Measurements from ENCODE around the gene ACO2. TPM values are rescaled to one million over a fixed set of nuclear protein-coding genes. Genes with fewer than 3 reads are reported as not detected.

The ACO2 gene
- total RNA-seq, result 100 to 1,000 TPM; 115 to 227 (median 132) TPM

GRCh38 chr22:41468381-41469217, at the start of gene ACO2, which contains the start of gene PHF5A:
ACO2 (plus strand) TSS chr22:41469117; CDS start chr22:41469147, 30 bp downstream.
PHF5A (minus strand) TSS chr22:41468692; CDS start chr22:41468653, 39 bp downstream.
- Histone ChIP-seq H3K4me3 (peak within 1 kb of the TSS; percentile 66 to 90), H3K27me3 (no peaks in the 10 kb centered on the region), H3K27ac (peak within 1 kb of the TSS; percentile 87 to 95 (median 92)), H3K4me1 (peaks cover 2 to 65% (median 23%) of the 10 kb centered on the region in 3 donors), H3K9me3 (no peaks in the 10 kb centered on the region), H3K36me3 (peaks cover 0 to 52% of the 10 kb centered on the region in 2 donors)
- no peak for TF ChIP-seq EP300 (IDR thresholded peaks at IDR 0.05)
- TF ChIP-seq POLR2AphosphoS5 (IDR thresholded peaks at IDR 0.05), result peak; percentile 93
- TF ChIP-seq POLR2A (IDR thresholded peaks at IDR 0.05), result peak; percentile 52 to 58
- TF ChIP-seq CTCF (IDR thresholded peaks at IDR 0.05), result peak in 1 of 4 experiments; percentile 18
- ATAC-seq, result peak; percentile 98
- 0% methylated on average over 16 to 19 of the region's 51 CpGs for WGBS, 2 donors (ENCODE audit: low coverage in 1 of 2)

GRCh38 chr22:41425660-41426365, 43.1 kb upstream of the ACO2 start:
- Histone ChIP-seq H3K36me3 (peaks cover 0 to 62% of the 10 kb centered on the region in 2 donors), H3K27me3 (no peaks in the 10 kb centered on the region), H3K4me3 (no peak overlapping the region), H3K4me1 (no peaks in the 10 kb centered on the region), H3K27ac (no peak overlapping the region), H3K9me3 (no peaks in the 10 kb centered on the region)
- WGBS, 2 donors (ENCODE audit: low coverage in 1 of 2), result 63 to 66% methylated on average over 5 to 8 of the region's 9 CpGs
- TF ChIP-seq POLR2AphosphoS5 (IDR thresholded peaks at IDR 0.05), result no peak
- TF ChIP-seq POLR2A (IDR thresholded peaks at IDR 0.05), result no peak
- TF ChIP-seq EP300 (IDR thresholded peaks at IDR 0.05), result no peak
- TF ChIP-seq CTCF (IDR thresholded peaks at IDR 0.05), result no peak
- no peak for ATAC-seq

- H3K27me3 ChIP-seq, result no peaks in the 10 kb centered on the region
- peak overlapping the region in 2 of 4 donors; percentile 6 to 52 for H3K27ac ChIP-seq
- ATAC-seq, result no peak
- no peaks in the 10 kb centered on the region for H3K9me3 ChIP-seq
- 83 to 97% methylated on average over 5 to 6 of the region's 13 CpGs for WGBS, 2 donors (ENCODE audit: low coverage in 1 of 2)
- H3K36me3 ChIP-seq, result peaks cover 0 to 73% of the 10 kb centered on the region in 2 donors
- H3K4me1 ChIP-seq, result peaks cover 0 to 27% (median 2%) of the 10 kb centered on the region in 3 donors
- TF ChIP-seq POLR2AphosphoS5 (IDR thresholded peaks at IDR 0.05) (no peak), POLR2A (IDR thresholded peaks at IDR 0.05) (no peak), EP300 (IDR thresholded peaks at IDR 0.05) (no peak), CTCF (IDR thresholded peaks at IDR 0.05) (no peak)
- no peak overlapping the region for H3K4me3 ChIP-seq
These were observed 39.5 kb upstream of the ACO2 start for GRCh38 chr22:41429232-41429950.

GRCh38 chr22:41429951-41430332, 39.0 kb upstream of the ACO2 start:
- 80 to 100% methylated on average over 1 to 3 of the region's 8 CpGs for WGBS, 2 donors (ENCODE audit: low coverage in 1 of 2)
- ATAC-seq, result no peak
- TF ChIP-seq CTCF (IDR thresholded peaks at IDR 0.05) (no peak), EP300 (IDR thresholded peaks at IDR 0.05) (no peak), POLR2A (IDR thresholded peaks at IDR 0.05) (no peak), POLR2AphosphoS5 (IDR thresholded peaks at IDR 0.05) (no peak)
- H3K27me3 ChIP-seq, result no peaks in the 10 kb centered on the region
- H3K36me3 ChIP-seq, result peaks cover 0 to 73% of the 10 kb centered on the region in 2 donors
- H3K27ac ChIP-seq, result peak overlapping the region in 2 of 4 donors; percentile 6 to 52
- H3K9me3 ChIP-seq, result no peaks in the 10 kb centered on the region
- peaks cover 0 to 32% (median 7%) of the 10 kb centered on the region in 3 donors for H3K4me1 ChIP-seq
- H3K4me3 ChIP-seq, result no peak overlapping the region
